ENCODE results near the gene LAP3.
"Not testable (repeated sequence)": the region's sequence is repeated elsewhere in the genome, so short reads cannot be mapped to it uniquely, and the experiment has no call there.

Gene LAP3

DNA sequence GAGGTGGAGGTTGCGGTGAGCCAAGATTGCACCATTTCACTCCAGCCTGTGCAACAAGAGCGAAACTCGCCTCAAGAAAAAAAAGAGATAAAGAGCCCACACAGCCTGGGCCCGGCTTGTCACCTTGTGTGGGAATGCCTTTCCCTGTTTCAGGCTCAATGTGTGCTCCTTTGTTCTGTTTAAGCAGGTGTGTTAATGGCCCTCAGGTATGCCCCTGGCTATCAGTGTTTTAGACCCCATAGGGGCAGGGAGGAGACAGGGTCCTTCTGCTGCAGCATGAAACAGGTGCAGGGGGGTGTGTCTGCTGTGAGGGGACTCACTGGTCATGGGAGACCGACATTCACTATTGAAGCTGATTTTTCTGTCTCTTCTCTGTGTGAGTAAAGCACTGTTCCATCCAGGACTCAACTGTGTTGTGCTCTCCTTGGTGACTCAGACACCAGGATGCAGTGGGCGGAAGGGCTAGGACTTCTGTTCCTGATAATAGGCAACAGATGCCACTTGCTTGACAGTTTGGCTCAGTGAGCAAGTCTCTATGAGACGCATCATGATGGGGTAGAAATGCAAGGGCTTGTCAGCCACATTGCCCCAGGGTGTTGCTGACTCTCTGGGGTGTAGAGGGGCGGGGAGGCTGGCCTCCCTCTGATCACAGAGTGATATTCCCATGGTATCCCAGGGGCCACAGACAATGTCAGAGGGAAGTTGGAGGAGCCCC lies 15.6 kb upstream of the LAP3 start:
- no peak overlapping the region for H3K4me3 ChIP-seq (ENCODE audit: low read depth, low read length)

DNA sequence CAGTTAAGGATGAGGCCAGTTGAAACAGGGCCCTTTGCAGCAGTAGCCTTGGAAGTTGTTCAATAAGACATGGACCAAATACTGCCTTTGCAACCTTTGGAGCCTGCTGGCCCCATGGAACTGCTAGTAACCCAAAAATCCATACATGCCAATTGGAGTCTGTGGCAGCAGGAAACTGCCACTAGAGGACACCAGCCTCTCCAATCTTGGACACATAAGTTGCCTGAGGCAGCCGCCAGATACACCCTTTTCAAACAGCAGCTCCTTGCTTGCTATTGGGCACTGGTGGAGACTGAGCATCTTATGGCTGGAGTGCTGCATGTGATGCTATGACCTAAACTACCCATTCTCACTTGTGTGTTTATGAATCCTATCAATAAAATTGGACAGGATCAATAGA lies 14.8 kb upstream of the LAP3 start:
- H3K4me3 ChIP-seq (ENCODE audit: low read depth, low read length) = no peak overlapping the region

DNA sequence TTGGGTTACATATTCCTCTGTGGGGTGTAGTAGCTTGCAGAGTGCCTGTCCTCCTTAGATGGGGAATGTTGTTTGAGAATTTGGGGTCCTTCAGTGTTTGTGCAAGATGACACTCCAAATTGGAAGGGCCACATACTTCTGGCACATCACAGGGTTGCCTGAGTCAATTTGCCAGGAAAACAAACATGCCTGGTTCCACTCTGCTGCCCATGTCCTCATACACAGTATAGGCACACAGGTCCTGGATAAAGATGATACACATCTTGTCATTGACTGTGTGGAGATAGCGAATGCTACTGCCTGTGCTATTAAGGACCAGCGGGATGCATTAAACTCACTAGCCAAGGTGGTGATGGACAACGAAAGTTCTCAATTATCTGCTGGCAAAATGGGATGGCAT lies 11.2 kb upstream of the LAP3 start:
- no peak overlapping the region for H3K4me3 ChIP-seq (ENCODE audit: low read depth, low read length)

DNA sequence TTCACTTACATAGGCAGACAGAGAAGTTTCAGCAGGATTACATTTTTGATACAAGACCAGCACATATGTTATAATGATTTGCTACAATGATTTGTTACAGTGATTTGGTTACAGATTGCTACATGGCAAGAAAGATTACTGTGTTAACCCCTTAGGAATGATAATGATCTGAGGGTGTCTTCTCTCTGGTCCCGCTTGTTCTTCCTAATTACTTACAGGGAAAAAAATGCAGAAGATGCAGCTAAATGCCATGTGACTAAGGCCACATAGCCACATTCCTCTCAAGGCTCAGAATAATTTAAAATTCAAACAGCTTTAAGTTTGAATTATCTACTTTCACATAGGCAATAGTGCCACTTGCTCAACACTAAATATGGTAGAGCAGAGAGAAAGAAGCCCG lies 9.7 kb upstream of the LAP3 start:
- no peak overlapping the region for H3K4me3 ChIP-seq (ENCODE audit: low read depth, low read length)

DNA sequence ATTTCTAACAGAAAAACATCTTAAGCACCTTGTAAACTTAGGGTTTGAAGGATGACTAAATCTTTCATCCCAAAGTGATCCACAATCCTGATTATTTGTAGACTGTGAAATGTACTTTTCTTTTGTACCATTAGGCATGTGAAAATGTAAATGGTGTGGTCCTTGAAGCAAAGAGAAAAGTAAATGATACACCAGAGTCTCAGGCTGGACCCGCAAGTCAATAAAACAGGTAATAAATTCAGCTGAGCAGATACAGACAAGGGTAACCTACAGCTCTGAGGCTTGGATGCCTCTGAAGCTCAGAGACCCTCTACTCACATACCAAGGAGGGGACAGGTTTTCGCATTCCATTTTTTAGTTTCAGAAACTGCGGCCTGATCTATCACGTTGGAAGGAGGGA lies 2.8 kb upstream of the LAP3 start:
- no peak overlapping the region for H3K4me3 ChIP-seq (ENCODE audit: low read depth, low read length)

DNA sequence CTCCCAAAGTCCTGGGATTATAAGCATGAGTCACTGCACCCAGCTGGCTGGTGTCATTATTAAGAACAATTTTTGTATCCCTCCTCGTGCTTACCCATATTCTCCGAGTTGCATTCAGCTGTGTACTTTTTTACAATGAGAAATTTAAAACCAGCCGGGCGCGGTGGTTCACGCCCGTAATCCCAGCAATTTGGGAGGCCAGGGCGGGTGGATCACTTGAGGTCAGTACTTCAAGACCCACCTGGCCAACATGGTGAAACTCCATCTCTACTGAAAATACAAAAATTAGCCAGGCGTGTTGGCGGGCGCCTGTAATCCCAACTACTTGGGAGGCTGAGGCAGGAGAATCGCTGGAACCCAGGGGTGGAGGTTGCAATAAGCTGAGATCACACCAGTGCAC lies 1.8 kb upstream of the LAP3 start:
- H3K4me3 ChIP-seq (ENCODE audit: low read depth, low read length) = not testable (repeated sequence)

DNA sequence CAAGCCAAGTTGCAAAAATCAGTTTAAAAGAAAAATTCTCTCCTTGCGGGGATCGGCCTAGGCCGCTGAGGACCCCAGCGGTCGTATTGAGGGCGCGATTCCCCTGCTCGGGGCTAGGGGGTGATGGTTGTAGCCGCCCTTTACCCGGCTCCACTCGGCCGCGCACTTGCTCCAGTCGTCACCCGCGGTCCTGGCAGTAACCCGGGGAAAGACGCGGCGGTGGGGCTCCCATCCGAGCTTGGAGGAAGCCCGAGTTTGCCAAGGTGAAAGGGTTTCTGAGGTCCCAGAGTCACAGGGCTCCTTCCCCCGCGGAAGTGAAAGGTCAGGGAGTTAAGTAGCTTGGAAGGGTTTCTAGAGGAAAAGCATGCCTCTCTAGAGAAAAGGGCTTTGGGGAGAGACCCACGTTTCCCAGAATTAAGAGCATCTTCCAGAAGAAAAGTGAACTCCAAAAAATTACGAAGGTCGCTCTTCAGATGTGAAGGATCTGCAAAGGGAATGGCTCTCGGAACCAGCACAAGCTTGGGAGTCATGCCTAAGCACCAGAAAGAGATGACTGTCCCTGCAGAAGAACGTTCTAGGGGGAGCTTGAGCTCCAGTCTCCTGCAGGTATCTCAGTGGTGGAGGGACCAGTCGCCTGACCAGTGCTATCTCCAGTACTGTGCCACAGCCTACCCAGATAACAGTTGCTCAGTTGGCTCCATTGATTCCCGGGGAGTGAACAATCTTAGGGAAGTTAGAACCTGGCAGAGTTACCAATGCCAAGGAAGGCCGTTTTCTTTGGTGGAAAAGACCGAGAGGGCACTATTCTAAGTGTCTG lies 875 bp downstream of the LAP3 start:
- H3K4me3 ChIP-seq (ENCODE audit: low read depth, low read length) = peak overlapping the region; percentile 67

DNA sequence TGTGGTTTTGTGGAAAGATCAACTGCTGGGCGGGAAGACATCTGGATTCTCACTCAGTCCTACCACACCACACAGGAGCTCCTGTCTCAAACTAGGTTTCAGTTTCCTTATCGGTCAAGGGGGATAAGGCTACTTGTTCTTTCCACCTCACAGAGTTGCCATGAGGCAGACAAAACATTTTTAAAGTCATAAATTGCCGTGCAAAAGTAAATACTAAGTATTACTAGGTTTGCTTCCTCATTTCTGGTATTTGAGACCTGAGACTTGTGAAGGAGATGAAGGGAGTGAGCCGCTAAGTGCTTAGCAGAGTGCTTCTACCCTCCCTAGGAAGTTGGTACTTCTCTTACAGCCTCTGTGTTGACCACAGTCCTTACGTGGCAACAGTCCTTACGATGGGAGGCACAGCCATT lies 1.5 kb downstream of the LAP3 start:
- no peak overlapping the region for H3K4me3 ChIP-seq (ENCODE audit: low read depth, low read length)

DNA sequence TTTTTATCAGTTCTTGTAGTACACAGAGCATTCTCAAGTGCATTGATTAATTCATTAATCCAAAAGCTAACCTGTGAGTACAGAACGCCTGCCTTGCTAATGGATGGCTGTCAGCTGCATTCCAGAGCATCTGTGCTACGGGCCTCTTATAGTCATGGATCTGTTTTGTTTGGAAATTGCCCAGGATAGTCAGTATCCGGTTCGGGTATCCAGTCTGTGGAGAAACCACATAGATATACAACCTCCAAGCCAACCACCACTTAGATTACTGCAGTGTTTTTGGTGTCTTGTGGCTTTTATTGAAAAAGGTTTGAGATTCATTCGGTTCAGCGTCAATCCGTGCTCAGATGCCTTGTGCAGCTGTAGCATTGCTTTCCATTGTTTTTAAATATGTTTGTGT lies 4.0 kb downstream of the LAP3 start:
- H3K4me3 ChIP-seq (ENCODE audit: low read depth, low read length) = no peak overlapping the region

DNA sequence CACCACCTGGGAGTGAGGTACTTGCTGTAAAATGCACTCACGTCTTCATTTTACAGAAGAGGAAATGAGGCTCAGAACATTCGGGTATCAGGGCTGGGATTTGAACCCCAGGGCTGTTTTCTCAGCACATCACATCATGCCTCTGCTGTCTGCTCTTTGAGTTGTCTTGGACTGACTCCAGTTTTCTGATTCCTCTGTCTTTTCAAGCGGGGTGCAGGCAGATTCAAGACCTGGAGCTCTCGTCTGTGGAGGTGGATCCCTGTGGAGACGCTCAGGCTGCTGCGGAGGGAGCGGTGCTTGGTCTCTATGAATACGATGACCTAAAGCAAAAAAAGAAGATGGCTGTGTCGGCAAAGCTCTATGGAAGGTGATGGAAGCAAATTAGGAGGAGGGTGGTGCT lies 6.3 kb downstream of the LAP3 start:
- H3K4me3 ChIP-seq (ENCODE audit: low read depth, low read length) = no peak overlapping the region

DNA sequence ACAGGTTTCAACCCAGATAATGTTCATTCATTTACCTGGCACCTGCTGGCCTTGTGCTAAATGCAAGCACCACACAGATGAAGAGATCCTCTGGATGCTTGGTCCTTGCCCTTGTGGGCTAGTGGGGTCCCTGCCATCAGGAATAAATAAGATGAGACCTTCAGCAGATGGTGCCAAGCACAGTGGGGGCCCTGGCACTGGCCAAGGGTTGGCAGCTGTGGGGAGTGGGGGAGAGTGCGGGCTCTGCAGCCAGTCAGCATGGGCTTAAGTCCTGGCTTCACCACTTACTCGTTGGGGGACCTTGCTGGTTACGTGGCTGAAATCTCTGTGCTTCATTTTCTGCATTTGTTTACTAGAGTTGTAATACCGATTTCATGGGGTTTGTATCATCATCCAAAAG lies 6.9 kb downstream of the LAP3 start:
- no peak overlapping the region for H3K4me3 ChIP-seq (ENCODE audit: low read depth, low read length)

DNA sequence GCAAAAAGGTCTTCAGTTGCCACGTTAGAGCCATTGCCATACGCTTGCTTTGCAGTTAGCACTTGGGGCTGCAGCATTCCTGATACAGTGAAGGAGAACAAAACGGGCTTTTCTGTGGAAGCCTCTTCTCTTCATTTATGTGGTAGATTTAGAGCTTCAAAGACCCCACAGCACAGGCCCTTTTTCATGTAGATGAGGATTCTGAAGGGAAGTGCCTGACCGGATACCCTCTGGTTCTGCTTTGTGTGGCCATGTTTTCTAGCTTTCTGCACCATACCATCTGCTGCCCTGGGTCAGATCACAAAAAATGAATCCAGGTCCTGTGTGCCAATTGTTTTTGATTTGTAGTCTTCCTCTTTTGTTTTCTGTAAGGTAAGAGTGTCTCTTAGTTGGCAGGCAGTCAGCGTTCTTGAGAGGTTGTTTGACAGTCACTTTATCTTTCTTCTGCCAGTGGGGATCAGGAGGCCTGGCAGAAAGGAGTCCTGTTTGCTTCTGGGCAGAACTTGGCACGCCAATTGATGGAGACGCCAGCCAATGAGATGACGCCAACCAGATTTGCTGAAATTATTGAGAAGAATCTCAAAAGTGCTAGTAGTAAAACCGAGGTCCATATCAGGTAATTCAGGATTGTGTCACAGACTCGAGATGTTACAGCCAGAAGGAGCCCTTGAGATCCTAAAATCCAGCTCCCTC lies 7.7 kb downstream of the LAP3 start:
- H3K4me3 ChIP-seq (ENCODE audit: low read depth, low read length) = no peak overlapping the region

DNA sequence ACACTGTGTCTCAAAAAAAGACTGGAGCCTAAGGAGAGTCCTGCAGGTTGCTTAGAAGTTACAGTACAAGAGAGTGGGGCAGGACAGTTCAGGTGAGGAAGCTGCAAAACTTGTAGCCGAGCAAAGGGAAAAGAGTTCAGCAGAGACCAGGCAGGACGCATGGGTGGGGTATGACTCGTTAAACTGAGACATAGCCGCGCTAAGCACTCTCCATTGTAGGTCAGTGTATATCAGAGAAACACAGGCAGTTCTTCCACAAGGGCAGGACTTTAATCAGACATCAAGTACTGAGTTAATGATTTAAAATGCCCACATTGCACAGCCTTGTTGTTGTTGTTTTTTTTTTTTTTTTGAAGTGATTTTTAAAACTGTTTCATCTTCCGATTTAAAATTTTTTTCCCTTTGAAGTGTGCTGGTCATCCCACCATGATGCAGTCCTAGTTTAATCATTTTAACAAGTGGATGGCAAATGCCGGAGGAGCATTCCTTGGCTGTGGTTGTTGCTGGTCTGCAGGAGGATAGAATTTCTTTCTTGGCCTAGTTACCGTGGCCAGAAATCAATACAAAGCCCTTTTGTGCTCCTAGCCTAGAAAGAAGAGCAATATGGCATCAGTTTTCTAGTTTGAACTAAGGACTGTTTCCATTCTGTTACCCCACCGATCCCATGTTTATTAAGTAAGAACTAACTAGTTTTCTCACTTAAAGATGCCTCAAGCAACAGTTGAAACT lies 10.3 kb downstream of the LAP3 start:
- H3K4me3 ChIP-seq (ENCODE audit: low read depth, low read length) = no peak overlapping the region

DNA sequence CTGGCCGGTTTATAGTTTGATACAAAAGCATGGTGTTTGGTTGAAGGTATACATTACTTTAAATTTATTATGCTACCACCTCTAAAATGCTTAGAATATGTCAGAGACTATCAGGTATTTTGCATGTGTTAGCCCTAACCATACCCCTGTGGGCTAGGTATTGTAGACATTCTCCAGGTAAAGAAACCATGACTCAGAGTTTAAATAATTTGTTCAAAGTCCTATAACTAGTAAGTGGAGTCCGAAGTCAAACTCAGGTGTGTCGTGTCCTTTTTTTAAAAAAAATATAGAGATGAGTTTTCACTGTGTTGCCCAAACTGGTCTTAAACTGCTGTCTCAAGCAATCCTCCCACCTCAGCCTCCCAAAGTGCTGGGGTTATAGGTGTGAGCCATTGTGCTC lies 12.4 kb downstream of the LAP3 start:
- H3K4me3 ChIP-seq (ENCODE audit: low read depth, low read length) = no peak overlapping the region

DNA sequence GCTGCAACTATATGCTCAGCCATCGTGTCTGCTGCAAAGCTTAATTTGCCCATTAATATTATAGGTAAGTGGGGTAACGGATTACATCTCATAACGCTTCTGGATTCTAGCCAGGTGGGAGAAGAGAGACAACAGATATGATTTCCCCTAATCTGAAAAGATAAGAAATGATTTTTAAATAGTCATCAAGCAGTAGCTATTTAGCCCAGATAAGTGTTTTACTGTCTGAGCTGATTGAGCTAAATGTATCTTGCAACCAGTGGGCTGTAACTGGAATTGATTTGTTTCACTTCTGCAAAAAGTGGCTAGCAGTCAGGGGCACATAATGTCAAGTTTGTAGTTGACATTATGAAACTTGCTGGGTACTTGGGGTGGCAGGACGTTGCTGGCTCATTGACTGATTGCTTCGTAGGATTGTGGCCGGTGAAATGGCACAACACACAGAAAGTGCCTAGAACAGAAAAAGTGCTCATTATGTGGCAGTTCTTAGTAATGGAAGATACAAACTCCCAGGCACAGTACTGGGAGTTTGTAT lies 18.5 kb downstream of the LAP3 start:
- H3K4me3 ChIP-seq (ENCODE audit: low read depth, low read length) = no peak overlapping the region

DNA sequence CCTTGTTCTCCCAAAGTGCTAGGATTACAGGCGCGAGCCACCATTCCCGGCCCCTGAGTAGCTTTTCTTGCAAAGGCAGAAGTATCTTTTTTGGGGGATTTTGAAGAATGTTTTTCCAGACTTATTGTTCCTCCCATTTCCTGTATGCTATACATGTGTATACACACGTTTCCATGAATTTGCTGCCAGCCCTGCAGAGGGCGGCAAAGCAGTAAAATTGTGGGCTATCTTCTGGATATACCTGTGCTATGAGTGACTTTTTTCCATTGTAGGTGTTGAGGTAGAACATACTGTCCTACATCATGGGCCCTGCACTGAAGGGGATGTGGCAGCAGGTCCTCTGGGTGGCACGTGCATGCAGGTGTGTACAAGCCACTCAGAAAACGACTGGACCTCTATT lies 20.5 kb downstream of the LAP3 start:
- H3K4me3 ChIP-seq (ENCODE audit: low read depth, low read length) = no peak overlapping the region

DNA sequence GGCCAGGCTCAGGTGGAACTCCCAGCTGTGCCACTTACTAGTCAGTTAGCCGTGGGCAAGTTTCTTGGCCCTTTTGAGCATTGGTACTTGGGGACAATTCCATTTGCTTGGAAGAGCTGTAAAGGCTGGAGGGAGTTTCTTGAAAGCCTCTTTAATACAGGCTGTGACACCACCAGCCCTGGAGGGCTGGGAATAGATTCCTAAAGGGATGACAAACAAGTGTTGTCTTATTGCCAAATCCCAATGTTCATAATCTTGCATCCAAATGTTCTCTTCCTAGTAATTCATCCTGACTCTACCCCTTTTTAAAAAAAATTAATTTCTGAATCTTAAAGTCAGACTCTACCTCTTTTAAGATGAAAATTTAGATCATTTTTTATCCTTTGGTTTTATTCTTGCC lies 22.8 kb downstream of the LAP3 start:
- H3K4me3 ChIP-seq (ENCODE audit: low read depth, low read length) = no peak overlapping the region

DNA sequence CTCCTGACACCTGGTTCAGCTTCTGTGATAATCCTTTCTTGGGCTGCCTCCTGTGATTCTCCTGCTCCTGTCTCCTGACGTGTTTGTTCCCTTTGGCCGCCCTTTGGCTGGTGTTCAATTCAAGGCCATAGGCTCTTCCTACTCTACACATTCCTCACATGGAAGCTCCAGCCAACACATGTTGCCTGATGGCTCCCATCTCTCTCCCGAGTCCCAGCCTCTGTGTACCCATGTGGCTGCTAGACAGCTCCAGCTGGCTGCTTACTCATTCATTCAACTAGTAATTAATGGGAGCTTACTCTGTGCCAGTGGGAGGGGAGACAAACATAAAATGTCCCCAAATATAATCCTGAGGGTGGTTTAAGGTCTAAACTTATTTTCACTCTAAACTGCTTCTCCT lies 28.2 kb downstream of the LAP3 start:
- no peak overlapping the region for H3K4me3 ChIP-seq (ENCODE audit: low read depth, low read length)

DNA sequence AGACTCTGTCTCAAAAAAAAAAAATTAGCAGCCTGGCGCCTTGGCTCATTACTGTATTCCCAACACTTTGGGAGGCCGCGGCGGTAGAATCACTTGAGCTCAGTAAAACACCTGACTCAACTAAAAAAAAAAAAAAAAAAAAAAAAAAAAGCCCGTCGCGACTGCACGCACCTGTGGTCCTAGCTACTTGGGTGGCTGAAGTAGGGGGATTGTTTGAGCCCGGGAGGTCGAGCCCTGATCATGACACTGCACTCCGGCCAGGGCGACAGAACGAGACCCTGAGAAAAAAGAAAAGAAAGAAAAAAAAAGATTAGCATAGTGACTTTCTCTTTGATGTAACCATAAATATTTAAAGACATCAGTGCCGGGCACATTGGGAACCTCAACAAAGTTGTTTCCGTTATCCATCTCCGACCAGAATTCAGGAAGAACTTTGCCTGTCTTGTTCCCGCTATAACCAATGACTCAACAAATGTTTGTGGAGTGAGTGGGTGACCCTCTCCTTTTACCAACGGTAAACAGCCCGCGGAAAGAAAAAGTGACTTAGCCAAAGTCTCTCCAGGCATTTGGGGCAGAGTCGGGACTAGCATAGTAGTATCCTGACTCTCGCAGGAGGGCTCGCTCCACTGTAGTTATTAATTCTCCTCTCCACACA lies 36.9 kb downstream of the LAP3 start:
- H3K4me3 ChIP-seq (ENCODE audit: low read depth, low read length) = peak overlapping the region; percentile 96

DNA sequence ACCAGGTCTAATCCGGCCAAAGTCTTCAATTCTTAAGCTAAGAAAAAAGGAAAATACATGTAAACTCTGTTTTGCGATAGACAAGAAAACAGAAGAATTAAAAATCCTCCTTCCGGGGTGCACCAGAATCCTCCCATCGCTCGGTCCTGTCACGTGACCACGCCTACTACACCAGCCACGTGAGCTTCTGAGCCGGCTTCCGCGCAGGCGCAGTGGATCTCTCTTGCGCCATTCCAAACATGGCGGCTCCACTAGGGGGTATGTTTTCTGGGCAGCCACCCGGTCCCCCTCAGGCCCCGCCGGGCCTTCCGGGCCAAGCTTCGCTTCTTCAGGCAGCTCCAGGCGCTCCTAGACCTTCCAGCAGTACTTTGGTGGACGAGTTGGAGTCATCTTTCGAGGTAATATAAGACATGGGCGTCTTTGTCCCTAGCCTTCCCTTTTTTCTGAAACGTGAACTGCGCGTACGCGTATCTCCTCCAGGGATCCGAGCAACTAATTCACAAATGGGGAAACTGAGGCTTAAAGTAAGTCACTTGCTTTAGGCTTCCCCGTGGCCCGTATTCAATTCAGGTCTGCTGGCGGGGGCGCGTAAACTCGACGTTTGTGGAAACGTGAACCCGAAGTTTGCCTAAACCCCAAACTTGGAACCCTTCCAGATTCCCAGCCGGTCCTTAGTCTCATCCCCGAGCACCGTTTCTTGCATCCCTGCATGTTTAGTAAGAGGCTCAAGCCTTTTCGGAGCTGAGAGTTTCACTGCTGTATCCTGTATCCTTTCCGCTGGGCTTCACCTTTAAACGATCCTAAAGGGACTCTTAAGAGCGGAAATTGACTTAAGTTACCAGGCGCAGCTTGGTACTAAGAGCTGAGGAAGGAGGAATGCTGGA lies 37.7 kb downstream of the LAP3 start, which contains the start of gene MED28:
TSS of gene MED28 (plus strand) at position 226 of the 884 bp plus-strand sequence. CDS start at position 240, 14 bp downstream.
- H3K4me3 ChIP-seq (ENCODE audit: low read depth, low read length) = peak within 1 kb of the TSS; percentile 96
